ENCODE results near the gene RGS14.

- TF ChIP-seq ESRRG (CRISPR knock-in tag; IDR thresholded peaks at IDR 0.05) = no peak
- TF ChIP-seq ISL1 (CRISPR knock-in tag; IDR thresholded peaks at IDR 0.05) = no peak
- TF ChIP-seq SNAI2 (CRISPR knock-in tag; IDR thresholded peaks at IDR 0.05) = no peak
- no peak for TF ChIP-seq CREB5 (CRISPR knock-in tag; IDR thresholded peaks at IDR 0.05; ENCODE audit: low read depth)
- TF ChIP-seq RARB (CRISPR knock-in tag; IDR thresholded peaks at IDR 0.05) = no peak
- TF ChIP-seq ZNF70 (CRISPR knock-in tag; IDR thresholded peaks at IDR 0.05) = no peak
- TF ChIP-seq PATZ1 (CRISPR knock-in tag; IDR thresholded peaks at IDR 0.05; ENCODE audit: borderline replicate concordance) = no peak
- no peak for TF ChIP-seq TCF4 (CRISPR knock-in tag; IDR thresholded peaks at IDR 0.05; ENCODE audit: borderline replicate concordance)
- no peak for TF ChIP-seq TSHZ2 (CRISPR knock-in tag; IDR thresholded peaks at IDR 0.05)
- no peak for TF ChIP-seq ZFP3 (CRISPR knock-in tag; IDR thresholded peaks at IDR 0.05)
- TF ChIP-seq OSR1 (CRISPR knock-in tag; IDR thresholded peaks at IDR 0.05) = no peak
These were observed 4.5 kb downstream of the RGS14 start for GRCh38 chr5:177362292-177362609.
